ENCODE measurements around the gene REXO5. TPM values are rescaled to one million over a fixed set of nuclear protein-coding genes. Genes with fewer than 3 reads are reported as not detected.
A peak's percentile ranks its signal among the peaks of the same experiment; 100 is the strongest.
"Not testable (repeated sequence)": the region's sequence is repeated elsewhere in the genome, so short reads cannot be mapped to it uniquely, and the experiment has no call there.

REXO5 gene
- total RNA-seq, 3 donors from 2014 or later, result 4.8 to 13.2 (median 5.9) TPM

DNA sequence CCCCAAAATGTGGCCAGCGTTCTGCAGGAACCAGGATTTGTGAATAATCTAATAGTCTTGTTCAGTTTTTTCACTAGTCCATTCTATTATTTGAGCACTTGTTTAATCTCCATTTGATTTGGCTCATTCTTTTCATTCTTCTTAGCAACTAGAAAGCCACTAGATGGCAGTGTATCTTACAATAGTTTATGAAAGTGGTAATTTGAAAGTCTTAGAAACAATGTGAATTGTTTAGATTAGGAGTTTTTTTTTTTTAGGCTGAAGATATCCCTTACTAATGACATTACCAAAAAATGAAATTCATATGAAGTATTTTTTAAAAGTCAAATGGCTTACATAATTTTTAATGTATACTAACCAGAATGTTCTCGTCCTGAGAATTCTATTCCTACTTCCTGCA lies 6.7 kb upstream of the REXO5 start:
- TF ChIP-seq POLR2A (IDR thresholded peaks at IDR 0.05) (no peak), CTCF (IDR thresholded peaks at IDR 0.05) (peak in 2 of 3 donors; percentile 48 to 53), POLR2AphosphoS5 (IDR thresholded peaks at IDR 0.05) (no peak)
- Histone ChIP-seq H3K4me3 (no peak overlapping the region), H3K27ac (no peak overlapping the region), H3K27me3 (no peaks in the 10 kb centered on the region), H3K4me1 (no peaks in the 10 kb centered on the region), H3K36me3 (no peaks in the 10 kb centered on the region), H3K9me3 (no peaks in the 10 kb centered on the region)
- intact Hi-C loops (cut with DNase I; ENCODE audit: low total_unique reads), result no loop called here
- no peak for DNase-seq (ENCODE audit: low spot score in 2 of 2)

DNA sequence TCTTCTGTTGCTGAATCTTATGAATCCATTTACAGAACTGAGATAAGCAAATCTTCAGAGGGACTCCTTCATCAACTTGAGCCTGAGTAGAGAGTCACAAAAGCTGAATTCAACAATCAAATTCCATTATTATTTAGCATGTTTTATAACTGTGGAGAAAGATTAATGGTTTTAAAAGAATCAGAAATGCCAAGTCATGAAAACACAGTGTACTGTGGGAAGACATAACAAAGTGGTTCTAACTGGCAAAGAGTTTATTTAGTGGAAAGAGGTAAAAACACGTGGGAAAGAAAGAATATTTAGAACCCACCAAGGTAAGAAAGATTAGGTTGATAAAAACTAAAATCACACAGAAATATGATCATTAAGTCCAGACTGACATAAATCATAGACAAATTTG lies 5.0 kb upstream of the REXO5 start:
- Histone ChIP-seq H3K27me3 (no peaks in the 10 kb centered on the region), H3K27ac (no peak overlapping the region), H3K4me3 (no peak overlapping the region), H3K4me1 (no peaks in the 10 kb centered on the region), H3K36me3 (no peaks in the 10 kb centered on the region), H3K9me3 (no peaks in the 10 kb centered on the region)
- TF ChIP-seq POLR2A (IDR thresholded peaks at IDR 0.05) (no peak), POLR2AphosphoS5 (IDR thresholded peaks at IDR 0.05) (no peak), CTCF (IDR thresholded peaks at IDR 0.05) (no peak)
- intact Hi-C loops (cut with DNase I; ENCODE audit: low total_unique reads), result no loop called here
- DNase-seq (ENCODE audit: low spot score in 2 of 2), result no peak

- Histone ChIP-seq H3K27me3 (no peaks in the 10 kb centered on the region), H3K36me3 (no peaks in the 10 kb centered on the region), H3K4me1 (no peaks in the 10 kb centered on the region), H3K4me3 (no peak overlapping the region), H3K9me3 (no peaks in the 10 kb centered on the region), H3K27ac (no peak overlapping the region)
- TF ChIP-seq CTCF (IDR thresholded peaks at IDR 0.05), result no peak
- no peak for DNase-seq (ENCODE audit: low spot score in 2 of 2)
- intact Hi-C loops (cut with DNase I; ENCODE audit: low total_unique reads), result no loop called here
Measured at GRCh38 chr16:20803192-20803560, 3.2 kb upstream of the REXO5 start.

DNA sequence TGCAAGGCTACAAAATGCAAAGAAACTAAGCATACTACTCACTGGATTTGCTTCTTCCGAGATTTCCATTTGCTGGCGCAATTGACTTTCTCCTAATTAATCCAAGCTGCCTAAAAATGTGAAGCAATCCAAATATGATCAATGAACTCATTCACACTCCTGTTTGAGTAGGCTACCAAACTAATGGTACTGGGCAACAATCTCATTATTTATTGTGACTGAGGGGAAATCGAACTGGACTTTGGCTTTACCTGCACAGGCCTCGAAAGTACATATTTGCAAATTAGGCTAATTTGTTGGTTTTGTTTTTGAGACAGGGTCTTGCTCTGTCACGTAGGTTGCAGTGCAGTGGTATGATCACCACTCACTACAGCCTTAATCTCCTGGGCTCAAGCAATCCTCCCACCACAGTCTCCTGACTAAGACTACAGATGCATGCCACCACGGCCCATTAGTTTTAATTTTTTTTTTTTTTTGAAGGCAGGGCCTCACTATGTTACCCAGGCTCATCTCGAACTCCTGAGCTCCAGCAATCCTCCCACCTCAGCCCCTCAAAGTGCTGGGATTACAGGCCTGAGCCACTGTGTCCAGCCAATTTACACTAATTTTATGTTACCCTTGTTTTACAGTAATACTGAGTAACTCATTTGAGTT lies 2.6 kb upstream of the REXO5 start:
- Histone ChIP-seq H3K36me3 (no peaks in the 10 kb centered on the region), H3K4me3 (no peak overlapping the region), H3K27ac (no peak overlapping the region), H3K9me3 (no peaks in the 10 kb centered on the region), H3K27me3 (no peaks in the 10 kb centered on the region), H3K4me1 (no peaks in the 10 kb centered on the region)
- intact Hi-C loops (cut with DNase I; ENCODE audit: low total_unique reads), result no loop called here
- no peak for DNase-seq (ENCODE audit: low spot score in 2 of 2)
- TF ChIP-seq POLR2AphosphoS5 (IDR thresholded peaks at IDR 0.05), result no peak
- no peak for TF ChIP-seq POLR2A (IDR thresholded peaks at IDR 0.05)
- no peak for TF ChIP-seq CTCF (IDR thresholded peaks at IDR 0.05)

GRCh38 chr16:20805684-20806167 lies 601 bp upstream of the REXO5 start:
- DNase-seq (ENCODE audit: low spot score in 2 of 2); intact Hi-C loops (cut with DNase I; ENCODE audit: low total_unique reads); H3K27me3 ChIP-seq; H3K9me3 ChIP-seq; H3K4me1 ChIP-seq; H3K36me3 ChIP-seq: not testable (repeated sequence)
- peak in 1 of 3 donors; percentile 1 for TF ChIP-seq POLR2AphosphoS5 (IDR thresholded peaks at IDR 0.05)
- Histone ChIP-seq H3K27ac (peak overlapping the region; percentile 90 to 91), H3K4me3 (peak overlapping the region; percentile 81 to 83 (median 82))

Data from breast epithelium (tissue), 4 donors.